ENCODE data around the gene RASSF7.
A peak's percentile ranks its signal among the peaks of the same experiment; 100 is the strongest.

Gene RASSF7

GRCh38 chr11:586376-587316 is 25.9 kb downstream of the RASSF7 start:
- no peak for DNase-seq (ENCODE audit: low read depth)

GRCh38 chr11:587546-587945 is 26.8 kb downstream of the RASSF7 start:
- DNase-seq (ENCODE audit: low read depth), result no peak

DNA sequence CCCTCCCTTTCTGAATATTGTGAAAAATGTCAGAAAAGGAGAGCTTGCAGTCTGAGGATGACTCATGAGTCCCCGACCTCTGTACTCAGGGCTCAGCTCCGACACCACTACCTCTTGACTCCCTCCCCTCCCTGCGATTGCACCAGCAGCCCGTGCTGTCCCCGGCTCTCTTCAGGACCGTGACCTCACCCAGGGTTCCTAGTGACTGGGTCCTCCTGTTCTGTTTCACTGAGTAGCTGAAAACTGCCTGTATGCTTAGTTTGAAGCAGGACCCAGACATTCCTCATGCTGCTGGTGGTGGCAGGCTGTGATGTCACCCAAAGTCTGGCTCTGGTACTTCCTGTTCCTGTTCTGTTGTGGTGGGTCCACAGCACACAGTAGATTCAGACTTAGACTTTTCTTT is 27.2 kb downstream of the RASSF7 start:
- peak; percentile 66 for DNase-seq (ENCODE audit: low read depth)

- DNase-seq (ENCODE audit: low read depth), result no peak
Observed at GRCh38 chr11:589798-590197, 29.0 kb downstream of the RASSF7 start.

DNA sequence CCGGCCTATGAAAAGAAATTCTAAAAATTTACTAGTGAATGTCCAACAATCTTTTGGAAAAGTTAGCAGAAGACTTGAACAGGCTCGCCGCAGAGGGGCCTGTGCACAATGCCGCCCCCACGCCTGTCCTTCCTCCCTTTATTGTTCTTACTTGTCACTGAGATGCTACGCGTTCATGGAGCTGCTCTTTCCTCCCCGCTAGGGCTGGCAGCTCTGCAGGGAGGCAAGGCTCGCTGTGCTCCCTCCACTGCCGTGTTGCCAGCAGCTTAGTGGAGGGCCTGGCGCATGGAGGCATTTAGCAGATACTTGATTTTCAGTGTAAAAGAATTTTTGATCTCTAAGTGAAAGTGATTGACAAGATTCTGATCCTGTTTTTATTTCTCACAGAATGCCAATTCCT is 30.2 kb downstream of the RASSF7 start:
- DNase-seq (ENCODE audit: low read depth), result no peak

DNA sequence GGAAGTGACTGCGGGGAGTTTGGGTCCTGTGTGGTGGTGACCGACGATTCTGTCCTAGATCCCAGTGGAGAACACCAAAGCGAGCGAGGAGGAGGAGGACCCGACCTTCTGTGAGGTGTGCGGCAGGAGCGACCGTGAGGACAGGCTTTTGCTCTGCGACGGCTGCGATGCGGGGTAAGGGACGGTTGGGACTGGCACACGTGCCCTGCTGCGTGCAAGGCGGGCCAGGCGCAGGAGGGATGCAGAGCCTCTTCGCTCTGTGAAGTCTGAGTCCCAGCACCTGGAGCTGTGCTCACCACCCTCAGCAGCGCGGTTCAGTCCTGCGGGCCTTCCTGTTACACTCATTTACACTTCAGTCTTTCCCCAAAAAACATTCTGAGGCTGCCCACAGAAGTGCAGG is 31.7 kb downstream of the RASSF7 start:
- DNase-seq (ENCODE audit: low read depth), result no peak

DNA sequence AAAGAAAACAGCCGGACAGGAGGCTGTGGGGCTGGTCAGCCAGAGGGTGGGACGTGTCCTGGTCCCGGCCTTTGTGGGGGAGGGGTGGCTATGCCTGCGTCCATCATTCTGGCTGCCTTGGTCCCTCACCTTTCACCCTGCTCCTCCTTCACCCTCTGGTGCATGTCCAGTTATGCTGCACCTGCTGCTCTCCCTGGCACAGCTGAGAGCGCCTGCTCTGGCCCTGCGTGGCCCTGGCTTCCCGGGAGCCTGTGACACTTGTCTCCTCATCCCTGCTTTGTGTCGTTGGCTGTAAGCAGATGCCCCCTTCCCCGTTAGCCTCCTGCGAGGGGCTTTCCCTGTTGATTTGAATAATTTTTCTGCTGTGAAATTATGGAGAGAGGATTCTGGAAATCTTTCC is 32.1 kb downstream of the RASSF7 start:
- no peak for DNase-seq (ENCODE audit: low read depth)

DNA sequence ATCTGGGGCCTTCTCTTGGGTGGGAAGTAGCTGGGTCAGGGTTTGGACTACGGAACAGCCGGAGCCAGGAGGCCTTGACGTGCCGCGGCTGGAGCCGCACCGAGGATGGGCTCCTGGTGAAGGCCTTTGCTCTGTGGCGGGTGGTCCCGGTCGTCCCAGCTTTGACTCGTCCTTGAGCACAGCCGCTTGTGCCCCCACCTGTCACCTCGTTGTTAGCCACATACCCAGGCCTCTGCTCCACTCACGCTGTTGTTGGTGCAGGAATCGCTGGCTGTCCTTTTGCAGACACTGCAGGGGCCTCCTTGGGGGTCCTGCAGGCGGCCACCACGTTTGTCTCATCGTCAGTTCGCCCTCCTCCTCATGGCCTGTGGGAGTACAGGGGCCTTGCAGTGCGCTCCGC is 32.6 kb downstream of the RASSF7 start:
- DNase-seq (ENCODE audit: low read depth), result no peak

- DNase-seq (ENCODE audit: low read depth), result no peak
Observed at GRCh38 chr11:595400-595799, 34.6 kb downstream of the RASSF7 start.

DNA sequence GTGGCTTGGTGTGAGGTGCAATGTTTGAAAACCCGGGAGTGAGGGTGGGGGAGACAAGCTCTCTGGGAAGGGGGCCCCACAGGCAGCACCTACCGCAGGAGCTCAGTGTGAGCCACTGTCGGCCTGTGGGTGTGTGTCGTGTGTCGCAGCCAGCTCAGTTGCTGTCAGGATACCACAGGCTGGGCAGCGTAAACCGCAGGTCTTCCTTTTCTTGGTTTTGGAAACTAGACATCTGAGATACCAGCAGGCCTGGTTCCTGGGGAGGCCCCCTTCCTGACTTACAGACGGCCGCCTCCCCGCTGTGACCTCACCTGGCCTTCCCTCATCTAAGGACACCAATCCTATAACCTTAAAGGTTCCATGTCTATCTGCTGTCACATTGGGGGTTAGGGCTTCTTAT is 35.6 kb downstream of the RASSF7 start:
- no peak for DNase-seq (ENCODE audit: low read depth)

DNA sequence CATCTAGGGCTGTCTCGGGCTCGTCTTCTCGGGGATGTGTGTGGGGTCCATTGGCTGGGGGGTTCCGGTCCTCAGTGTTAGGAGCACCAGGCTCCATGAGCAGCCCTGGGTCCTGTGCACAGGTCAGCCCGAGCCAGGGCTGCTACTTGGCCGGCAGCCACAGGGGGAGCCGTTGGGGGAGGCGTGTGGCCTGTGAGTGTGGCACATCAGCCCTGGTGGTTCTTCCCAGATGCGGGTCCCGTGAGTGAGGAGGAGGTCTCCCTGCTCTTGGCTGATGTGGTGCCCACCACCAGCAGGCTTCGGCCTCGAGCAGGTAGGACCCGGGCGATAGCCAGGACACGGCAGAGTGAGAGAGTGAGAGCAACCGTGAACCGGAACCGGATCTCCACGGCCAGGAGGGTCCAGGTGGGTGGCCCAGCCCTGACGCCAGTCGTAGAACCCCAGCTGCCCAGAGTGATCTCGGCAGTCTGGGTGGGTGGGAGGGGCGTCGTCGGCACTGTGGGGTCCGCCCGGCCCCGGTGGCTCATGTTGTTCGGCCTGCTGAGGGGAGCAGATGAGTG is 36.5 kb downstream of the RASSF7 start:
- no peak for DNase-seq (ENCODE audit: low read depth)

DNA sequence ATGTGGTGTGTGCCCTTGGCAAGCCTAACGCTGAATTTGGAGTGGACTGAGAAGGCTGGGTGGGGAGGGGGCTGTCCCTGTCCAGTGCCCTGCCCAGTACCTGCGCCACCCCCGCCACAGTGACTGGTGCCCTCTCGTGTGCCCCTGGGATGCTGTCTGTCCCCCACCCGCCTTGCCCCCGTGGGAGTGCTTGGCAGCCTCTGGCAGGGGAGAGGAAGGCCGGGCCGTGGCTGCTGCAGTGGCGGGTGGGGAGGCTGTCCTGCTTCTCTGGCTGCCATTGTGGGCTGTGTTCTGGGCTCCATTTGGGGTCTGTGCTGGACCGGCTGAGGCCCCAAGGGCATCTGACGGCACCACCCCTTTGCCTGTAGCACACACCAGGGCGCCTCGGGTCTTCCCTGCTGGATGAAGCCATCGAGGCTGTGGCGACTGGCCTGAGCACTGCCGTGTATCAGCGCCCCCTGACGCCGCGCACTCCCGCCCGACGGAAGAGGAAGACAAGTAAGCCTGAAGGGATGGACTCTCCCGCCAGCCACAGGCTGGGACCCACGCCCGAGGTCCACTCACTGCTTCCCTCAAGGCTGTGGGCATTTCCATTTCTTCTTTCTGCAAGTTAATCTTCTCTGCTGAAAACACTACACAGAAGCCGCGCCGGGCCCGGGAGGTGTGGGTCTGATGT is 37.4 kb downstream of the RASSF7 start:
- DNase-seq (ENCODE audit: low read depth), result no peak

DNA sequence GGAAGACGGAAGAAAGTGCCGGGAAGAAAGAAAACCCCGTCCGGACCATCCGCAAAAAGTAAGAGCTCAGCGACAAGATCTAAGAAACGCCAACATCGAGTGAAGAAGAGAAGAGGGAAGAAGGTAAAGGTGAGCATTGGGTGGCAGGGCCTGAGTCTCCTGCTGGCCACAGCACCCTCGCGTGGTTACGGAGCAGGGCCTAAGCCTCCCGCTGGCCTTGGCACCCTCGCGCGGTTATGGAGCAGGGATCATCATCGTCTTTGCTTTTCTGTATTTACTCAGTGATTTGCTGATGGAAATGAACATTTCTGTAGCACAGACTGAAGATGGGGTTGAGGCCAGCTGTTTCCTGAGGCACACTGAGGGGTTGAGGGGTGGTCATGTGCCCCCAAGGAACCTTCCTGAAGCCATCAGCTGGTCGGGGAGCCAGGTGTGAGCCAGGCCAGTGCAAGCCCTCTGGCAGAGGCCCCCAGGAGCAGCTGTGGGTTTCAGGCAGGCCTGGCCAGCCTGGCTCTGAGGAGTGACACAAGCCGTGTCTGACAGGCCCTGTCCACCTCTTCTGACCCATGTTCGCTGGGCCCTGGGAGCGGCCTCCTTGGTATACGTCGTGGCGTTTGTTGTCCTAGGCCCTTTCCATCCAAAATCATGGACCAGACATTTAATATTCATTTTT is 40.9 kb downstream of the RASSF7 start:
- no peak for DNase-seq (ENCODE audit: low read depth)

- no peak for DNase-seq (ENCODE audit: low read depth)
Observed at GRCh38 chr11:603154-603553, 42.4 kb downstream of the RASSF7 start.

- DNase-seq (ENCODE audit: low read depth), result no peak
Observed at GRCh38 chr11:605286-606129, 44.7 kb downstream of the RASSF7 start.

- no peak for DNase-seq (ENCODE audit: low read depth)
Observed at GRCh38 chr11:606245-606644, 45.5 kb downstream of the RASSF7 start.

GRCh38 chr11:607020-607780 is 46.4 kb downstream of the RASSF7 start:
- no peak for DNase-seq (ENCODE audit: low read depth)

GRCh38 chr11:607971-608659 is 47.3 kb downstream of the RASSF7 start:
- DNase-seq (ENCODE audit: low read depth), result no peak

- DNase-seq (ENCODE audit: low read depth), result no peak
Observed at GRCh38 chr11:608791-609251, 48.1 kb downstream of the RASSF7 start.

- DNase-seq (ENCODE audit: low read depth), result no peak
Observed at GRCh38 chr11:609341-609811, 48.6 kb downstream of the RASSF7 start.

Data from T-helper 22 cell (primary cell).